HG03139 (cell line): ENCODE results near the gene CSTF1.
"Not testable (repeated sequence)": the region's sequence is repeated elsewhere in the genome, so short reads cannot be mapped to it uniquely, and the experiment has no call there.

Experiments
- ATAC-seq: cut with Tn5 transposase; IDR thresholded peaks from one replicate; pipeline ENCODE4 v1.9.1; 2021; ENCODE audit not compliant: unreplicated experiment

CSTF1 gene

GRCh38 chr20:56368351-56369134 lies 23.9 kb upstream of the CSTF1 start:
- no peak for ATAC-seq

GRCh38 chr20:56369179-56369578 lies 23.3 kb upstream of the CSTF1 start:
- no peak for ATAC-seq

GRCh38 chr20:56371977-56372376 lies 20.5 kb upstream of the CSTF1 start:
- ATAC-seq, result no peak

GRCh38 chr20:56372850-56373249 lies 19.6 kb upstream of the CSTF1 start:
- no peak for ATAC-seq

- ATAC-seq, result no peak
Measured at GRCh38 chr20:56373942-56374341, 18.5 kb upstream of the CSTF1 start.

GRCh38 chr20:56376331-56376730 lies 16.1 kb upstream of the CSTF1 start:
- no peak for ATAC-seq

- no peak for ATAC-seq
Measured at GRCh38 chr20:56378386-56378785, 14.1 kb upstream of the CSTF1 start.

GRCh38 chr20:56380375-56380774 lies 12.1 kb upstream of the CSTF1 start:
- ATAC-seq, result no peak

GRCh38 chr20:56381501-56381900 lies 10.9 kb upstream of the CSTF1 start:
- ATAC-seq, result no peak

- no peak for ATAC-seq
Measured at GRCh38 chr20:56382696-56383095, 9.7 kb upstream of the CSTF1 start.

- no peak for ATAC-seq
Measured at GRCh38 chr20:56383334-56383733, 9.1 kb upstream of the CSTF1 start.

- ATAC-seq, result no peak
Measured at GRCh38 chr20:56385130-56385529, 7.3 kb upstream of the CSTF1 start.

- no peak for ATAC-seq
Measured at GRCh38 chr20:56386219-56386618, 6.2 kb upstream of the CSTF1 start.

- ATAC-seq, result no peak
Measured at GRCh38 chr20:56388882-56389281, 3.6 kb upstream of the CSTF1 start.

GRCh38 chr20:56389807-56390206 lies 2.6 kb upstream of the CSTF1 start:
- ATAC-seq, result no peak

GRCh38 chr20:56390396-56390795 lies 2.0 kb upstream of the CSTF1 start:
- not testable (repeated sequence) for ATAC-seq

- no peak for ATAC-seq
Measured at GRCh38 chr20:56391037-56391436, 1.4 kb upstream of the CSTF1 start.

GRCh38 chr20:56391596-56392131 lies 781 bp upstream of the CSTF1 start:
- ATAC-seq, result peak; percentile 29

GRCh38 chr20:56392881-56393482 lies 537 bp downstream of the CSTF1 start:
- no peak for ATAC-seq

- no peak for ATAC-seq
Measured at GRCh38 chr20:56393653-56394052, 1.2 kb downstream of the CSTF1 start.

GRCh38 chr20:56395166-56395565 lies 2.7 kb downstream of the CSTF1 start:
- ATAC-seq, result no peak

GRCh38 chr20:56400001-56400640 lies 7.7 kb downstream of the CSTF1 start:
- ATAC-seq, result no peak
